GM19043 (cell line): ENCODE results near the gene RAET1G.
"Not testable (repeated sequence)": the region's sequence is repeated elsewhere in the genome, so short reads cannot be mapped to it uniquely, and the experiment has no call there.

ENCODE experiments used
- ATAC-seq: cut with Tn5 transposase; IDR thresholded peaks from one replicate; pipeline ENCODE4 v1.9.1; 2021; ENCODE audit warnings: low read depth; ENCODE audit not compliant: unreplicated experiment

Gene RAET1G

GRCh38 chr6:149954328-149954983, 31.5 kb upstream of the RAET1G start:
- ATAC-seq, result not testable (repeated sequence)

- not testable (repeated sequence) for ATAC-seq
Measured at GRCh38 chr6:149953934-149954327, 31.0 kb upstream of the RAET1G start.

GRCh38 chr6:149953390-149953789, 30.5 kb upstream of the RAET1G start:
- ATAC-seq, result not testable (repeated sequence)

GRCh38 chr6:149951626-149952025, 28.7 kb upstream of the RAET1G start:
- ATAC-seq, result no peak

- no peak for ATAC-seq
Measured at GRCh38 chr6:149951096-149951495, 28.2 kb upstream of the RAET1G start.

- no peak for ATAC-seq
Measured at GRCh38 chr6:149950423-149950822, 27.5 kb upstream of the RAET1G start.

- no peak for ATAC-seq
Measured at GRCh38 chr6:149948616-149949015, 25.7 kb upstream of the RAET1G start.

GRCh38 chr6:149948011-149948410, 25.1 kb upstream of the RAET1G start:
- ATAC-seq, result no peak

- not testable (repeated sequence) for ATAC-seq
Measured at GRCh38 chr6:149947533-149947932, 24.6 kb upstream of the RAET1G start.

- ATAC-seq, result not testable (repeated sequence)
Measured at GRCh38 chr6:149946631-149947030, 23.7 kb upstream of the RAET1G start.

- not testable (repeated sequence) for ATAC-seq
Measured at GRCh38 chr6:149945276-149945675, 22.4 kb upstream of the RAET1G start.

- not testable (repeated sequence) for ATAC-seq
Measured at GRCh38 chr6:149943321-149943720, 20.4 kb upstream of the RAET1G start.

- no peak for ATAC-seq
Measured at GRCh38 chr6:149942461-149942829, 19.5 kb upstream of the RAET1G start.

- ATAC-seq, result no peak
Measured at GRCh38 chr6:149941583-149942460, 18.9 kb upstream of the RAET1G start, which contains the start of gene ULBP2. ULBP2 (plus strand) TSS chr6:149942014; CDS start chr6:149942073, 59 bp downstream.

- ATAC-seq, result no peak
Measured at GRCh38 chr6:149940672-149940982, 17.7 kb upstream of the RAET1G start.

- ATAC-seq, result no peak
Measured at GRCh38 chr6:149939909-149940671, 17.2 kb upstream of the RAET1G start.

GRCh38 chr6:149939356-149939648, 16.4 kb upstream of the RAET1G start:
- ATAC-seq, result no peak

- ATAC-seq, result peak; percentile 80
Measured at GRCh38 chr6:149938571-149939355, 15.8 kb upstream of the RAET1G start.

- not testable (repeated sequence) for ATAC-seq
Measured at GRCh38 chr6:149938013-149938570, 15.2 kb upstream of the RAET1G start.

GRCh38 chr6:149936743-149937142, 13.8 kb upstream of the RAET1G start:
- no peak for ATAC-seq
